Nephron (organoid): ENCODE measurements around the gene ZMYM2.

Source experiments
- H3K27ac Mint-ChIP-seq, 3 experiments: 2 replicates each; pipeline ENCODE4 v1.8.0; 2020; ENCODE audit warnings: mixed read lengths in 3 of 3, mild to moderate bottlenecking in 2 of 3, moderate library complexity in 1 of 3
- H3K27me3 Mint-ChIP-seq: 2 replicates; pipeline ENCODE4 v1.8.0; 2021; ENCODE audit warnings: low read depth, mild to moderate bottlenecking, moderate library complexity, mixed read lengths
- H3K36me3 Mint-ChIP-seq: 2 replicates; pipeline ENCODE4 v1.8.0; 2020; ENCODE audit warnings: low read depth, mixed read lengths
- H3K4me1 Mint-ChIP-seq: 2 replicates; pipeline ENCODE4 v1.8.0; 2020; ENCODE audit warnings: mixed read lengths
- H3K4me3 Mint-ChIP-seq, 3 experiments: 2 replicates each; pipeline ENCODE4 v1.8.0; 2020; ENCODE audit warnings: mild to moderate bottlenecking in 3 of 3, mixed read lengths in 3 of 3, moderate library complexity in 2 of 3
- H3K9me3 Mint-ChIP-seq: 2 replicates; pipeline ENCODE4 v1.8.0; 2020; ENCODE audit warnings: mixed read lengths
- TF ChIP-seq, protein P1 (sequence below), 3 experiments: fragments of 200-600 bp; sonication (generic); IDR thresholded peaks; one replicate each; pipeline ENCODE4 v1.5.0; 2021; ENCODE audit warnings: antibody characterized with exemption in 3 of 3; ENCODE audit not compliant: unreplicated experiment in 3 of 3

The ZMYM2 gene

DNA sequence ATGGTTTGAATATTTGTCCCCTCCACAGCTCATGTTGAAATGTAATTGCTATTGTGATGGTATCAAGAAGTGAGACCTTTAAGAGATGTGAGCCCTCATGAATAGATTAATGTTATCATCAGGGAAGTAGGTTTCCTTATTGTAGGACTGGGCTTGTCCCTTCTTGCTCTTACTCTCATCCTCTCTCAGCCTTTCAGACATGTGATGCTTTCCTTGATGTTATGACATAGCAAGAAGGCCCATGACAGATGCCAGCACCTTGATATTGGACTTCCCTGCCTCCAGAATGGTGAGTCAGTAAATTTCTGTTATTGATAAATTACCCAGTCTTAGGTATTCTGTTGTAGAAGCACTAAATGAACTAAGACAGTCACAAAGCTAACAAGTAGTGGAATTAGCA, 5.7 kb upstream of the ZMYM2 start:
- Mint-ChIP-seq H3K27me3 (no peaks in the 10 kb centered on the region), H3K27ac (no peak overlapping the region), H3K36me3 (no peaks in the 10 kb centered on the region), H3K4me1 (no peaks in the 10 kb centered on the region), H3K4me3 (no peak overlapping the region), H3K9me3 (no peaks in the 10 kb centered on the region)
- TF ChIP-seq, protein P1, sequence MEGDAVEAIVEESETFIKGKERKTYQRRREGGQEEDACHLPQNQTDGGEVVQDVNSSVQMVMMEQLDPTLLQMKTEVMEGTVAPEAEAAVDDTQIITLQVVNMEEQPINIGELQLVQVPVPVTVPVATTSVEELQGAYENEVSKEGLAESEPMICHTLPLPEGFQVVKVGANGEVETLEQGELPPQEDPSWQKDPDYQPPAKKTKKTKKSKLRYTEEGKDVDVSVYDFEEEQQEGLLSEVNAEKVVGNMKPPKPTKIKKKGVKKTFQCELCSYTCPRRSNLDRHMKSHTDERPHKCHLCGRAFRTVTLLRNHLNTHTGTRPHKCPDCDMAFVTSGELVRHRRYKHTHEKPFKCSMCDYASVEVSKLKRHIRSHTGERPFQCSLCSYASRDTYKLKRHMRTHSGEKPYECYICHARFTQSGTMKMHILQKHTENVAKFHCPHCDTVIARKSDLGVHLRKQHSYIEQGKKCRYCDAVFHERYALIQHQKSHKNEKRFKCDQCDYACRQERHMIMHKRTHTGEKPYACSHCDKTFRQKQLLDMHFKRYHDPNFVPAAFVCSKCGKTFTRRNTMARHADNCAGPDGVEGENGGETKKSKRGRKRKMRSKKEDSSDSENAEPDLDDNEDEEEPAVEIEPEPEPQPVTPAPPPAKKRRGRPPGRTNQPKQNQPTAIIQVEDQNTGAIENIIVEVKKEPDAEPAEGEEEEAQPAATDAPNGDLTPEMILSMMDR (IDR thresholded peaks at IDR 0.05; ENCODE audit: unreplicated experiment in 3 of 3): no peak

DNA sequence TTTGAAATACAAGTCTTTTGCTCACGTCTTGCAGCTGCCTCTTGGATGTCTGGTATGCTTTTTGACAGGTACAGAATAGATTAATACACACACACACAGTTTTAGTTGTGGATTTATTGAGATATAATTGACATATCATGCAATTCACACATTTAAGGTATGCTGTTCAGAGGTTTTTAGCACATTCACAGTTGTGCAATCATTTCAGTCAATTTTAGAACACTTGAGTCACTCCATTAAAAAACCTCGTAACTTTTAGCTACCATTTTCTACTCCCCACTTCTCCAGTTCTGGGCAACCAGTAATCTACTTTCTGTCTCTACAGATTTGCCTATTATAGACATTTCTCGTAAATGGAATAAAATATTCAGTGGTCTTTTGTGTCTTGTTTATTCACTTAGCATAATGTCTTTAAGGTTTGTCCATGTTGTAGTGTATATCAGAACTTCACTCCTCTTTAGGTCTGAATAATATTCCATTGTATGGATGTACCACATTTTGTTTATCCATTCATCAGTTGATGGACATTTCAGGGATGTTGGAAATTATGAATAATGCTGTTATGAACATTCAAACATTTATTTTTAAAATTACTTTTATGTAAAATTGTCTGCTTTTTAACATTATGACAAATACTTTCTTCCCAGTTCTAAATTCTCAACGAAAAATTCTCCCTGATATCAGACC, 2.5 kb upstream of the ZMYM2 start:
- Mint-ChIP-seq H3K36me3 (peaks cover 8% of the 10 kb centered on the region), H3K27ac (peak overlapping the region in 1 of 3 experiments; percentile 96), H3K4me3 (peak overlapping the region in 2 of 3 experiments; percentile 30 to 55), H3K9me3 (no peaks in the 10 kb centered on the region), H3K4me1 (peaks cover 10% of the 10 kb centered on the region), H3K27me3 (no peaks in the 10 kb centered on the region)
- TF ChIP-seq, protein P1 (IDR thresholded peaks at IDR 0.05; ENCODE audit: unreplicated experiment in 3 of 3): no peak

DNA sequence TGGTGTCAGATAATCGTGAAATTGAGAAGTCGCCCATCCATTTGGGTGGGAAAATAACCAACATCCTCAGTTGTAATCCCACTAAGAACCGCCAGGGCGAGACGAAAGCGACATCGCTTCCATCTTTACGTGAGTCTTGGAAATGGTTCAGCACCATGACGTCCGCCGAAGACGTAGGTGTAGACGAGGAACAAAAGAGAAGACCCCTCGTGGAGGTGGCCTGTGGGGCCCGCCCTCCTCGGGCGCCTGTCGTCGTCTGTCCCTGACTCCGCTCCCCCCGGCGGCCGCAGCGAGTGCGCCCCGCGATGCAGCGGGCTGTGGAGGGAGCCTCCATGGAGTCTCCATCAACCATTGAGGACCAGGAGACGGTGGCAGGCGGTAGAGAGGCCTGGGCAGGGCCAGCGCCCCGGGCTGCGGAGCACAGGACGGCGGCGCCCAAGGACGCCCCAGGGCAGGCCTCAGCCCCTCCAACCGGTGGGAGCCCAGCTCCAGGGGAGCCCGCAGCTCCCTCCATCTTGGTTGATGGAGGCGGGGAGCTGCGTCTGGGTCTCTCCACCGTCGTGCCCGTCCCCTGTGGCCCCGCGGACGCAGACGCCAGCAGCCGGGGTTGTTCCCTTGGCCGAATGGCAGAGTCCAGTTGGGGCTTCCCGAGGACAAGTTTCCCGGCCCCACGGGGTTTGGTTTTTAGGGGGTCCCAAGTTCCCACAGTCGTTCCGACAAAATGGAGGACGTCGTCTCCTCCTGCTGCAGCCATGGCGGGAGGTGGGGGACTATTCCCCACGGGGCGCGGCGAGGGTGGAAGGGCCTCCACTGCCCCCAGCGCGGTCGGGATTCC, 990 bp upstream of the ZMYM2 start:
- Mint-ChIP-seq H3K9me3 (no peaks in the 10 kb centered on the region), H3K27me3 (no peaks in the 10 kb centered on the region)
- TF ChIP-seq, protein P1 (IDR thresholded peaks at IDR 0.05; ENCODE audit: unreplicated experiment in 3 of 3): peak; percentile 77 to 80 (median 78)

DNA sequence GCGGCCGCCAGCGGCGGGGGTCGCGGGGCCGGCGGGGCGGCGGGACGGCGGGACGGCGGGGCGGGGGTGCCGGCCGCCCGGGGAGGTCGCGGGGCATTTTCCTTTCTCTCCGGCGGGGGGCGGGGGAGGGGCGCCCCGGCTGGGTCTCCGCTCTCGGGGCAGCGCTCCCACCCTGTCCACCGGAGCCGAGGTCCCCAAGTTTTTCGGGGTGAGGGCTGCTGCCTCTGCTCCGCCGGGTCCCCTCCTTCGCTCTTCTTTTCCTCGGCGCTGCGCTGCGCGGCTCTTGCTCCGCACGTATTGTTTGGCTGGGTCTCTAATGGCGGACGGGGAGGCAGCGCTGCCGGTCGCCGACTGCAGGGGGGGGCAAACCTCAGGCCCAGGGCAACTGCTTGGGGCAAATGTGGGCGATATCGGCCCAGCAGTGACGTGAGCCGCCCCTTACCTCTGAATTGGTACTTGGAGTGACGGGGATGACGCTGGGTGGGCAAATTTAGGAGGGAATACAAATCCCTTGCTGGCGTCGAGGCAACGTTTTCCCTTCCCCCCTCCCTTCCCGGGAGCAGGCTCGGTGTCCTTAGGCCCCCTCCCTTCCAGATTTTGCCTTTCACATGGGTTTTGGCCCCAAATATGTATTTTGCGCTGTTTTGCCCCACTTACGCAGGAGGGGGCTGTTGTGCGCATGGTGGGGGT, 759 bp downstream of the ZMYM2 start:
- H3K4me3 Mint-ChIP-seq: peak overlapping the region; percentile 98 to 100 (median 99)
- peaks cover 22% of the 10 kb centered on the region for H3K4me1 Mint-ChIP-seq
- peak overlapping the region; percentile 98 to 100 (median 99) for H3K27ac Mint-ChIP-seq
- H3K27me3 Mint-ChIP-seq: no peaks in the 10 kb centered on the region
- H3K9me3 Mint-ChIP-seq: no peaks in the 10 kb centered on the region
- TF ChIP-seq, protein P1 (IDR thresholded peaks at IDR 0.05; ENCODE audit: unreplicated experiment in 3 of 3): peak in 1 of 3 experiments; percentile 9
- H3K36me3 Mint-ChIP-seq: peaks cover 19% of the 10 kb centered on the region

More for the DNA sequence above, 990 bp upstream of the ZMYM2 start:
- Mint-ChIP-seq H3K36me3 (peaks cover 19% of the 10 kb centered on the region), H3K4me3 (peak overlapping the region; percentile 80 to 93 (median 92)), H3K4me1 (peaks cover 22% of the 10 kb centered on the region), H3K27ac (peak overlapping the region; percentile 96 to 100 (median 99))

DNA sequence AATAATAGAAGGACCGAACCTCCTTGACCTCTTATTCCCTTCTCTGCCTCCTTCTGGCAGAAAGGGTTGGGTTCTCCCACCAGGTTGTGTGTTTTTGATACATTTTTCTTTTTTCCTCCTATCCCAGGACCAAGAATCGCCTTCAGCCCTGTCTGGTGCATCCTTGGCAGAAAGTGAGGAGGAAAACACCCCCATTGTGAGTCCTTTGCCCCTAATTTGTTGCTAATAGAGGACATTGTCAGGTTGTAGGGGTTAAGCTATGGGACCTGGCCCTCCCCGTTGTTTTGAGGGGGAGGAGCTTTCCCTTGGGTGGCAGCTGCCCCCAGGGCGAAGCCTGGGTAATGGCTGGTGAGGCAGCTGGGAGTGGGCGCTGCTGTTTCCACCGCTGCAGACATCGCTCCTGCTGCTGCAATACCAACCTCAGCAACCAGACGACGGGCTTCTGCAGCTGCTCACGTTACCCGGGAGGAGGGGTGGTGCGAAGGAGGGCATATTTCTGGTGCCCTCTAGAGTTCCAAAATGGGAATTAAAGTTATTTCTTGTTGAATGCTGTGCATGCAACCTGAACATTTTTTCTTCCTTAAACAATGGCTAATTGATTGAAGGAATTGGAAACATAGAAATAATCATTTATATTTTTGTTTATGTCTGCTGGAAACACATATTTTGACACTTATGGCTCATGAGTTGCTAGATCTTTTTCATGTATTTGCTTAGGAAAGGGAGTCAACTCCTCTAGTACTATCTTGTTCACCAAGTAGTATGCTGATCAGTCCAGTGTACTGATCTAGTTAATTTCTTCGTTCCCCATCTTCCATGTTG, 1.5 kb downstream of the ZMYM2 start:
- peak overlapping the region; percentile 98 to 100 (median 99) for H3K27ac Mint-ChIP-seq
- H3K9me3 Mint-ChIP-seq: no peaks in the 10 kb centered on the region
- H3K36me3 Mint-ChIP-seq: peaks cover 20% of the 10 kb centered on the region
- no peaks in the 10 kb centered on the region for H3K27me3 Mint-ChIP-seq
- H3K4me1 Mint-ChIP-seq: peaks cover 23% of the 10 kb centered on the region
- TF ChIP-seq, protein P1 (IDR thresholded peaks at IDR 0.05; ENCODE audit: unreplicated experiment in 3 of 3): peak; percentile 85 to 94 (median 93)
- H3K4me3 Mint-ChIP-seq: peak overlapping the region; percentile 98 to 100 (median 99)
